ENCODE results near the gene LBH.

- TF ChIP-seq RFX5 (IDR thresholded peaks at IDR 0.05; ENCODE audit: low read length) (no peak), YY1 (IDR thresholded peaks at IDR 0.05; ENCODE audit: low read depth) (no peak), CTCF (IDR thresholded peaks at IDR 0.05) (no peak), PBX3 (IDR thresholded peaks at IDR 0.05) (no peak), USF2 (IDR thresholded peaks at IDR 0.05; ENCODE audit: borderline replicate concordance, low read depth, low read length) (no peak), FOXJ3 (CRISPR knock-in tag; IDR thresholded peaks at IDR 0.05) (no peak), CHD2 (IDR thresholded peaks at IDR 0.05; ENCODE audit: low read length, partially characterized antibody) (no peak), SMC3 (IDR thresholded peaks at IDR 0.05; ENCODE audit: low read depth, low read length) (no peak), NFIC (IDR thresholded peaks at IDR 0.05; ENCODE audit: borderline replicate concordance) (no peak), POLR2AphosphoS5 (IDR thresholded peaks at IDR 0.05; ENCODE audit: low read depth, low read length) (no peak), REST (IDR thresholded peaks at IDR 0.05; ENCODE audit: low read depth, low read length) (no peak), NRF1 (IDR thresholded peaks at IDR 0.05; ENCODE audit: low read depth, low read length) (no peak), MAX (IDR thresholded peaks at IDR 0.05; ENCODE audit: low read depth) (no peak), MEF2A (IDR thresholded peaks at IDR 0.05; ENCODE audit: borderline replicate concordance, low read depth) (no peak)
These were observed 19.1 kb downstream of the LBH start for GRCh38 chr2:30250421-30250820.

All from SK-N-SH (cell line).